Head of caudate nucleus (tissue), 42 donors: ENCODE data around the gene KCNQ5.
"Not testable (repeated sequence)": the region's sequence is repeated elsewhere in the genome, so short reads cannot be mapped to it uniquely, and the experiment has no call there.

Source experiments
- DNase-seq, 42 donors: peaks; one replicate each; pipeline versions ENCODE4 v3.0.0 to v3.0.0-alpha.2; 2020 to 2021; ENCODE audit warnings: mixed read lengths in 7 of 42
- intact Hi-C: fragments of 100-400 bp; cut with DNase I; formaldehyde crosslinking; loops from one replicate; pipeline ENCODE4 v1.15.0; 2022

KCNQ5 gene

GRCh38 chr6:73174646-73175045 lies 552.8 kb downstream of the KCNQ5 start:
- intact Hi-C loops: no loop called here
- DNase-seq: no peak

- intact Hi-C loops: no loop called here
- peak in 20 of 42 donors; percentile 9 to 67 (median 30) for DNase-seq
Measured at GRCh38 chr6:73176057-73176456, 554.2 kb downstream of the KCNQ5 start.

- intact Hi-C loops: no loop called here
- DNase-seq: peak in 11 of 42 donors; percentile 11 to 60 (median 32)
Measured at GRCh38 chr6:73177221-73177944, 555.5 kb downstream of the KCNQ5 start.

GRCh38 chr6:73180076-73180738 lies 558.3 kb downstream of the KCNQ5 start:
- DNase-seq: peak in 4 of 42 donors; percentile 16 to 31 (median 24)
- intact Hi-C loops: loop anchor here (5.0 kb wide), 1 partner anchor 768 kb away; no protein-coding TSS in a partner anchor

- DNase-seq: peak in 15 of 42 donors; percentile 18 to 62 (median 34)
- intact Hi-C loops: loop anchor here (5.0 kb wide), 1 partner anchor 769 kb away; no protein-coding TSS in a partner anchor
Measured at GRCh38 chr6:73180763-73181619, 559.1 kb downstream of the KCNQ5 start.

GRCh38 chr6:73182021-73182607 lies 560.2 kb downstream of the KCNQ5 start:
- intact Hi-C loops: loop anchor here (5.0 kb wide), 1 partner anchor 770 kb away; no protein-coding TSS in a partner anchor

GRCh38 chr6:73193302-73193701 lies 571.4 kb downstream of the KCNQ5 start:
- intact Hi-C loops, DNase-seq: not testable (repeated sequence)

More at GRCh38 chr6:73182021-73182607, 560.2 kb downstream of the KCNQ5 start:
- no peak for DNase-seq

- intact Hi-C loops: no loop called here
- no peak for DNase-seq
Measured at GRCh38 chr6:73194744-73195143, 572.9 kb downstream of the KCNQ5 start.

- no peak for DNase-seq
- intact Hi-C loops: no loop called here
Measured at GRCh38 chr6:73200247-73200646, 578.4 kb downstream of the KCNQ5 start.

- intact Hi-C loops: no loop called here
- no peak for DNase-seq
Measured at GRCh38 chr6:73200735-73201134, 578.9 kb downstream of the KCNQ5 start.

GRCh38 chr6:73203098-73203497 lies 581.2 kb downstream of the KCNQ5 start:
- DNase-seq: no peak
- intact Hi-C loops: no loop called here

- intact Hi-C loops: no loop called here
- DNase-seq: no peak
Measured at GRCh38 chr6:73204252-73204651, 582.4 kb downstream of the KCNQ5 start.

- intact Hi-C loops: no loop called here
- peak in 1 of 42 donors; percentile 47 for DNase-seq
Measured at GRCh38 chr6:73207221-73207837, 585.5 kb downstream of the KCNQ5 start.

GRCh38 chr6:73209117-73209516 lies 587.3 kb downstream of the KCNQ5 start:
- intact Hi-C loops: no loop called here
- DNase-seq: no peak

GRCh38 chr6:73216859-73217258 lies 595.0 kb downstream of the KCNQ5 start:
- no peak for DNase-seq
- intact Hi-C loops: no loop called here

GRCh38 chr6:73225396-73225795 lies 603.5 kb downstream of the KCNQ5 start, which contains the start of gene KHDC1L:
TSS of gene KHDC1L (minus strand) at chr6:73225496. CDS start at chr6:73225408, 88 bp downstream.
- intact Hi-C loops: no loop called here
- DNase-seq: no peak

- intact Hi-C loops: no loop called here
- peak in 30 of 42 donors; percentile 6 to 79 (median 36) for DNase-seq
Measured at GRCh38 chr6:73227606-73228255, 605.9 kb downstream of the KCNQ5 start.

- intact Hi-C loops: no loop called here
Measured at GRCh38 chr6:73231986-73232391, 610.1 kb downstream of the KCNQ5 start.

More at GRCh38 chr6:73231986-73232391, 610.1 kb downstream of the KCNQ5 start:
- no peak for DNase-seq
